Hepatocyte (in vitro differentiated cells): ENCODE results near the gene FAM167B. TPM values are rescaled to one million over a fixed set of nuclear protein-coding genes. Genes with fewer than 3 reads are reported as not detected.

Source experiments
- polyA plus RNA-seq: library from polyadenylated mRNA; unstranded; fragments of >200 nt; fragmentation: Nextera tagmentation; extraction: Ambion mirVana; gene quantifications from 2 replicates; pipeline ENCODE4 v1.2.1, GENCODE V29; 2016
- small RNA-seq: library from RNA; depleted of rRNA; stranded (forward); fragments of <200 nt; gene quantifications from one replicate; pipeline ENCODE3, GENCODE V24; 2014
- total RNA-seq: library from RNA; depleted of rRNA; stranded (reverse); fragments of >200 nt; gene quantifications from 2 replicates; pipeline ENCODE4 v1.2.3, GENCODE V29; 2014

The FAM167B gene
- total and polyA plus RNA-seq, 2 experiments from 2014 or later, result 0.53 to 0.75 TPM

Small RNA genes lying within 50 kb of the gene (small RNA-seq; reads per million reads assigned to genes)
- gene RF00017, result not detected
- gene RF00019, result not detected

Other genes starting within 250 kb of the FAM167B start
- gene KHDRBS1, start 233.4 kb upstream of the FAM167B start, total RNA-seq, result 88.4 and 98.7 TPM in 2 replicates
- gene KHDRBS1, start 233.4 kb upstream of the FAM167B start, polyA plus RNA-seq, result 81.9 and 92.0 TPM in 2 replicates
- gene TMEM39B, start 174.3 kb upstream of the FAM167B start, total RNA-seq, result 3.6 and 5.1 TPM in 2 replicates
- 3.9 and 5.3 TPM in 2 replicates for gene TMEM39B, start 174.3 kb upstream of the FAM167B start, polyA plus RNA-seq
- gene KPNA6, start 139.2 kb upstream of the FAM167B start, total RNA-seq, result 48.3 and 48.5 TPM in 2 replicates
- gene KPNA6, start 139.2 kb upstream of the FAM167B start, polyA plus RNA-seq, result 27.7 and 30.3 TPM in 2 replicates
- 50.5 and 52.7 TPM in 2 replicates for gene TXLNA, start 67.5 kb upstream of the FAM167B start, total RNA-seq
- 37.1 and 41.2 TPM in 2 replicates for gene TXLNA, start 67.5 kb upstream of the FAM167B start, polyA plus RNA-seq
- 12.9 and 15.8 TPM in 2 replicates for gene CCDC28B, start 46.6 kb upstream of the FAM167B start, total RNA-seq
- 28.5 and 29.5 TPM in 2 replicates for gene CCDC28B, start 46.6 kb upstream of the FAM167B start, polyA plus RNA-seq
- gene IQCC, start 41.6 kb upstream of the FAM167B start, total RNA-seq, result 1.5 and 1.9 TPM in 2 replicates
- gene IQCC, start 41.6 kb upstream of the FAM167B start, polyA plus RNA-seq, result 1.5 and 3.4 TPM in 2 replicates
- not detected in 2 replicates for gene DCDC2B, start 38.1 kb upstream of the FAM167B start, total RNA-seq
- gene DCDC2B, start 38.1 kb upstream of the FAM167B start, polyA plus RNA-seq, result 0.17 and 0.96 TPM in 2 replicates
- gene TMEM234, start 24.9 kb upstream of the FAM167B start, total RNA-seq, result 11.9 and 14.8 TPM in 2 replicates
- gene TMEM234, start 24.9 kb upstream of the FAM167B start, polyA plus RNA-seq, result 27.4 and 38.6 TPM in 2 replicates
- gene EIF3I, start 24.8 kb upstream of the FAM167B start, total RNA-seq, result 207 and 227 TPM in 2 replicates
- gene EIF3I, start 24.8 kb upstream of the FAM167B start, polyA plus RNA-seq, result 177 and 183 TPM in 2 replicates
- gene LCK, start 4.0 kb downstream of the FAM167B start, total RNA-seq, result 0.40 and 0.68 TPM in 2 replicates
- gene LCK, start 4.0 kb downstream of the FAM167B start, polyA plus RNA-seq, result 0.79 and 0.94 TPM in 2 replicates
- gene HDAC1, start 44.9 kb downstream of the FAM167B start, total RNA-seq, result 94.6 and 95.8 TPM in 2 replicates
- 108 and 117 TPM in 2 replicates for gene HDAC1, start 44.9 kb downstream of the FAM167B start, polyA plus RNA-seq
- 143 and 149 TPM in 2 replicates for gene MARCKSL1, start 89.0 kb downstream of the FAM167B start, total RNA-seq
- 346 and 358 TPM in 2 replicates for gene MARCKSL1, start 89.0 kb downstream of the FAM167B start, polyA plus RNA-seq
- gene FAM229A, start 115.3 kb downstream of the FAM167B start, total RNA-seq, result 4.2 and 5.4 TPM in 2 replicates
- gene FAM229A, start 115.3 kb downstream of the FAM167B start, polyA plus RNA-seq, result 3.4 and 5.2 TPM in 2 replicates
- gene TSSK3, start 115.3 kb downstream of the FAM167B start, total RNA-seq, result 1.4 TPM in 1 of 2 replicates, not detected in the other
- 1.4 and 1.5 TPM in 2 replicates for gene TSSK3, start 115.3 kb downstream of the FAM167B start, polyA plus RNA-seq
- gene BSDC1, start 147.2 kb downstream of the FAM167B start, total RNA-seq, result 69.6 and 80.5 TPM in 2 replicates
- 56.2 and 65.7 TPM in 2 replicates for gene BSDC1, start 147.2 kb downstream of the FAM167B start, polyA plus RNA-seq
- gene ZBTB8B, start 217.8 kb downstream of the FAM167B start, total RNA-seq, result 0.36 and 0.90 TPM in 2 replicates
- 0.22 and 0.28 TPM in 2 replicates for gene ZBTB8B, start 217.8 kb downstream of the FAM167B start, polyA plus RNA-seq